Measurements from ENCODE around the gene SCART1. TPM values are rescaled to one million over a fixed set of nuclear protein-coding genes. Genes with fewer than 3 reads are reported as not detected.

SCART1 gene
- total and polyA plus RNA-seq, 8 donors: 0.95 to 3.9 (median 2.6) TPM

GRCh38 chr10:133475821-133476640 lies 22.3 kb downstream of the SCART1 start:
- H3K27ac ChIP-seq: no peak overlapping the region
- no peaks in the 10 kb centered on the region for H3K27me3 ChIP-seq
- no peaks in the 10 kb centered on the region for H3K36me3 ChIP-seq
- intact Hi-C loops (cut with DNase I): no loop called here
- no peak for ATAC-seq
- FAIRE-seq: no peak
- H3K4me1 ChIP-seq: no peaks in the 10 kb centered on the region
- DNase-seq: no peak
- H3K9me3 ChIP-seq: no peaks in the 10 kb centered on the region
- no peak for TF ChIP-seq CTCF (IDR thresholded peaks at IDR 0.05)
- H3K4me3 ChIP-seq: no peak overlapping the region
- 77 to 86% methylated on average over 11 of the region's 11 CpGs for WGBS, 2 donors

GRCh38 chr10:133476641-133476990 lies 22.9 kb downstream of the SCART1 start:
- Histone ChIP-seq H3K4me1 (no peaks in the 10 kb centered on the region), H3K36me3 (no peaks in the 10 kb centered on the region), H3K9me3 (no peaks in the 10 kb centered on the region), H3K27me3 (no peaks in the 10 kb centered on the region), H3K4me3 (no peak overlapping the region), H3K27ac (no peak overlapping the region)
- DNase-seq (no peak), ATAC-seq (no peak), FAIRE-seq (no peak)
- intact Hi-C loops (cut with DNase I): no loop called here
- TF ChIP-seq CTCF (IDR thresholded peaks at IDR 0.05): no peak
- 83% methylated on average over 9 of the region's 9 CpGs for WGBS, 2 donors

- Histone ChIP-seq H3K36me3 (no peaks in the 10 kb centered on the region), H3K9me3 (no peaks in the 10 kb centered on the region), H3K27me3 (no peaks in the 10 kb centered on the region), H3K4me3 (no peak overlapping the region), H3K4me1 (no peaks in the 10 kb centered on the region), H3K27ac (no peak overlapping the region)
- intact Hi-C loops (cut with DNase I): no loop called here
- ATAC-seq (no peak), DNase-seq (no peak), FAIRE-seq (no peak)
- TF ChIP-seq CTCF (IDR thresholded peaks at IDR 0.05): no peak
- WGBS, 2 donors: 80 to 83% methylated on average over 12 of the region's 12 CpGs
Measured at GRCh38 chr10:133481086-133481643, 27.4 kb downstream of the SCART1 start.

GRCh38 chr10:133481657-133482056 lies 27.9 kb downstream of the SCART1 start:
- H3K27me3 ChIP-seq: no peaks in the 10 kb centered on the region
- DNase-seq (no peak), ATAC-seq (no peak), FAIRE-seq (no peak)
- no peaks in the 10 kb centered on the region for H3K4me1 ChIP-seq
- 81 to 82% methylated on average over 10 of the region's 10 CpGs for WGBS, 2 donors
- intact Hi-C loops (cut with DNase I): no loop called here
- no peak overlapping the region for H3K4me3 ChIP-seq
- no peaks in the 10 kb centered on the region for H3K36me3 ChIP-seq
- no peak for TF ChIP-seq CTCF (IDR thresholded peaks at IDR 0.05)
- no peaks in the 10 kb centered on the region for H3K9me3 ChIP-seq
- H3K27ac ChIP-seq: no peak overlapping the region

GRCh38 chr10:133484818-133485217 lies 31.1 kb downstream of the SCART1 start:
- TF ChIP-seq CTCF (IDR thresholded peaks at IDR 0.05): no peak
- FAIRE-seq (no peak), DNase-seq (no peak), ATAC-seq (no peak)
- Histone ChIP-seq H3K9me3 (no peaks in the 10 kb centered on the region), H3K36me3 (no peaks in the 10 kb centered on the region), H3K4me3 (no peak overlapping the region), H3K4me1 (no peaks in the 10 kb centered on the region), H3K27ac (no peak overlapping the region), H3K27me3 (no peaks in the 10 kb centered on the region)
- intact Hi-C loops (cut with DNase I): no loop called here

All from pancreas (tissue), 10 donors.